NCI-H460 (cell line): Measurements from ENCODE around the gene VWA7. TPM values are rescaled to one million over a fixed set of nuclear protein-coding genes. Genes with fewer than 3 reads are reported as not detected.

Source experiments
- DNase-seq: peaks from one replicate; pipeline ENCODE4 v3.0.0-alpha.2; 2016; ENCODE audit warnings: low read depth; ENCODE audit errors: extremely low read depth
- total RNA-seq: library from RNA; depleted of rRNA; stranded (reverse); fragments of >200 nt; shearing (Covaris generic); gene quantifications from 2 replicates; pipeline ENCODE4 v1.2.3, GENCODE V29; 2014

Gene VWA7
- total RNA-seq, 1 experiment from 2014 or later = 0.47 TPM

- no peak for DNase-seq
These were observed 43.4 kb downstream of the VWA7 start for GRCh38 chr6:31733734-31734133.

- DNase-seq = no peak
These were observed 45.1 kb downstream of the VWA7 start for GRCh38 chr6:31732029-31732428.

GRCh38 chr6:31730631-31731086 is 46.5 kb downstream of the VWA7 start:
- no peak for DNase-seq

- DNase-seq = no peak
These were observed 47.0 kb downstream of the VWA7 start for GRCh38 chr6:31729979-31730630.

- DNase-seq = peak; percentile 76
These were observed 47.6 kb downstream of the VWA7 start for GRCh38 chr6:31729515-31729978.

GRCh38 chr6:31728767-31729514 is 48.2 kb downstream of the VWA7 start, which contains the start of gene DDAH2:
DDAH2 (minus strand) TSS chr6:31729299; CDS start chr6:31729161, 138 bp downstream.
- DNase-seq = no peak

- no peak for DNase-seq
These were observed 49.1 kb downstream of the VWA7 start for GRCh38 chr6:31727717-31728671.

GRCh38 chr6:31727034-31727716 is 50.0 kb downstream of the VWA7 start:
- DNase-seq = no peak

GRCh38 chr6:31725502-31726350 is 51.4 kb downstream of the VWA7 start:
- DNase-seq = no peak

GRCh38 chr6:31723980-31724691 is 53.0 kb downstream of the VWA7 start:
- no peak for DNase-seq

- DNase-seq = no peak
These were observed 53.7 kb downstream of the VWA7 start, which contains the start of gene MPIG6B for GRCh38 chr6:31723245-31723979. MPIG6B (plus strand) TSS chr6:31723373; CDS start chr6:31723384, 11 bp downstream.

- DNase-seq = no peak
These were observed 55.0 kb downstream of the VWA7 start for GRCh38 chr6:31722173-31722572.

- no peak for DNase-seq
These were observed 55.6 kb downstream of the VWA7 start, which contains the start of gene LY6G6C for GRCh38 chr6:31721351-31722020. LY6G6C (minus strand) TSS chr6:31721746; CDS start chr6:31721679, 67 bp downstream.

- no peak for DNase-seq
These were observed 56.8 kb downstream of the VWA7 start for GRCh38 chr6:31720196-31720770.

- DNase-seq = no peak
These were observed 58.1 kb downstream of the VWA7 start for GRCh38 chr6:31719001-31719400.

- DNase-seq = no peak
These were observed 58.9 kb downstream of the VWA7 start for GRCh38 chr6:31718265-31718664.
